ENCODE data around the gene CDK5. TPM values are rescaled to one million over a fixed set of nuclear protein-coding genes. Genes with fewer than 3 reads are reported as not detected.

CDK5 gene
- polyA plus RNA-seq, 1 donor from 2014 or later = 88.3 TPM

- H2AFZ ChIP-seq (ENCODE audit: low read depth, low read length) = no peak overlapping the region
- H3K27ac ChIP-seq (ENCODE audit: low read length) = no peak overlapping the region
- no peaks in the 10 kb centered on the region for H3K79me2 ChIP-seq (replicated peaks; ENCODE audit: insufficient read depth, low read length)
- no peaks in the 10 kb centered on the region for H3K9me2 ChIP-seq (ENCODE audit: insufficient read depth, low read length)
- H3K9ac ChIP-seq (ENCODE audit: low read length) = no peak overlapping the region
- TF ChIP-seq SMC3 (conservative IDR thresholded peaks at IDR 0.05; ENCODE audit: poor library complexity) (no peak), RAD21 (conservative IDR thresholded peaks at IDR 0.05) (no peak), POLR2AphosphoS5 (IDR thresholded peaks at IDR 0.05) (no peak), EP300 (conservative IDR thresholded peaks at IDR 0.05; ENCODE audit: poor library complexity, severe bottlenecking) (no peak), EZH2 (IDR thresholded peaks at IDR 0.05; ENCODE audit: borderline replicate concordance, insufficient read depth, low read length, poor library complexity, severe bottlenecking) (no peak), TAF1 (IDR thresholded peaks at IDR 0.05; ENCODE audit: low read depth) (no peak), MXI1 (conservative IDR thresholded peaks at IDR 0.05; ENCODE audit: poor library complexity, severe bottlenecking) (no peak), CTCF (IDR thresholded peaks at IDR 0.05; ENCODE audit: poor library complexity, severe bottlenecking) (no peak), REST (IDR thresholded peaks at IDR 0.05; ENCODE audit: borderline replicate concordance) (no peak)
- no peaks in the 10 kb centered on the region for H3K36me3 ChIP-seq (ENCODE audit: insufficient read depth, low read length)
- H3K4me2 ChIP-seq (ENCODE audit: low read length) = no peak overlapping the region
- H3K27me3 ChIP-seq (ENCODE audit: insufficient read depth, low read depth, low read length) = peaks cover 12% of the 10 kb centered on the region
- no peaks in the 10 kb centered on the region for H3K9me3 ChIP-seq (ENCODE audit: low read length)
- no peaks in the 10 kb centered on the region for H3F3A ChIP-seq (ENCODE audit: insufficient read depth, low read length, poor library complexity, severe bottlenecking)
- no peak overlapping the region for H3K4me3 ChIP-seq (ENCODE audit: low read length)
- H4K20me1 ChIP-seq (ENCODE audit: insufficient read depth) = no peaks in the 10 kb centered on the region
Observed at GRCh38 chr7:151045967-151046366, 11.7 kb downstream of the CDK5 start.

GRCh38 chr7:151045262-151045661 is 12.4 kb downstream of the CDK5 start:
- Histone ChIP-seq H3K27ac (ENCODE audit: low read length) (no peak overlapping the region), H3K36me3 (ENCODE audit: insufficient read depth, low read length) (no peaks in the 10 kb centered on the region), H3K4me2 (ENCODE audit: low read length) (no peak overlapping the region), H3F3A (ENCODE audit: insufficient read depth, low read length, poor library complexity, severe bottlenecking) (no peaks in the 10 kb centered on the region), H3K79me2 (replicated peaks; ENCODE audit: insufficient read depth, low read length) (no peaks in the 10 kb centered on the region), H3K27me3 (ENCODE audit: insufficient read depth, low read depth, low read length) (peaks cover 5% of the 10 kb centered on the region), H3K9me2 (ENCODE audit: insufficient read depth, low read length) (no peaks in the 10 kb centered on the region), H2AFZ (ENCODE audit: low read depth, low read length) (no peak overlapping the region), H4K20me1 (ENCODE audit: insufficient read depth) (no peaks in the 10 kb centered on the region), H3K9me3 (ENCODE audit: low read length) (no peaks in the 10 kb centered on the region), H3K4me3 (ENCODE audit: low read length) (no peak overlapping the region), H3K9ac (ENCODE audit: low read length) (no peak overlapping the region)
- TF ChIP-seq EZH2 (IDR thresholded peaks at IDR 0.05; ENCODE audit: borderline replicate concordance, insufficient read depth, low read length, poor library complexity, severe bottlenecking) (no peak), SMC3 (conservative IDR thresholded peaks at IDR 0.05; ENCODE audit: poor library complexity) (no peak), RAD21 (conservative IDR thresholded peaks at IDR 0.05) (no peak), REST (IDR thresholded peaks at IDR 0.05; ENCODE audit: borderline replicate concordance) (no peak), POLR2AphosphoS5 (IDR thresholded peaks at IDR 0.05) (no peak), TAF1 (IDR thresholded peaks at IDR 0.05; ENCODE audit: low read depth) (no peak), CTCF (IDR thresholded peaks at IDR 0.05; ENCODE audit: poor library complexity, severe bottlenecking) (no peak), EP300 (conservative IDR thresholded peaks at IDR 0.05; ENCODE audit: poor library complexity, severe bottlenecking) (no peak), MXI1 (conservative IDR thresholded peaks at IDR 0.05; ENCODE audit: poor library complexity, severe bottlenecking) (no peak)
